ENCODE data around the gene CFAP77.

Gene CFAP77

DNA sequence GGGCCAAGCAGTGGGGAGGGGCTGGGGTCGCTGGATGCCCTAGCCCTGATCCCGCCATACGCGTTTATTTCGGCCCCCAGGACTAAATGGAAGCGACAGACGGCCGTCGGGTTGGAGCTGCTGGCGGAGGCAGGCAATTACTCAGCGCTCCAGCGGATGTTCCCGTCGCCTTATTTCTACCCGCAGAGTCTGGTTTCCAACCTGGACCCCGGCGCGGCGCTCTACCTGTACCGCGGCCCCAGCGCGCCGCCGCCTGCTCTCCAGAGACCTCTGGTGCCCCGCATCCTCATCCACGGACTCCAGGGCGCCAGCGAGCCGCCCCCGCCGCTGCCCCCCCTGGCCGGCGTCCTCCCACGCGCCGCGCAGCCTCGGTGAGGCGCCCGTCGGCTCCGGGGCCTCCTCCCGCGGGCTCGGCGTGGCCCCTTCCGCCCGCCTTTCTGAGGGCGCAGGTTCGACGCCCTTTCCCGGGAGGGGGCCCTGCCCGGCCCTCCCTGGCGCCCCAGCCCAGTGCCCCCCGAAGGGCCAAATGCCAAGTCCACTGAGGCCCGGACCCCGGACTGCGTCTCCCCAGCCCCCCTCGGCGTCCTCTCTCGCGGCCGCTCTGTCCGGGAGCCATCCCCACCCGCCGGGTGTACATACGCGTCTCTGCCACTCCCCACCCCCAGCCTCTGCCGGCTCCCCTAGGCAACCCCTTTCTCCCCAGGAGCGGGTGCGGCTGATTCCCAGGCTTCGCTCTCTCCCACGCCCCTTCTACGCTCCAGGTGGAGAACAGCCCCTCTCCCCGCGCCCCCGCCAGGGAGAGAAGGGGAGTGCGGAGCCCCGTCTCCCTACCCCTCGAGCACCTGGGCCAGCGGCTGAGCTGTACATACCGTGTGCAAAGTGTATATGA, 179.4 kb downstream of the CFAP77 start:
- no peak overlapping the region for H3K9ac ChIP-seq
- no peak overlapping the region for H3K4me2 ChIP-seq
- H3K36me3 ChIP-seq (ENCODE audit: insufficient read depth), result no peaks in the 10 kb centered on the region
- no peaks in the 10 kb centered on the region for H3K4me1 ChIP-seq (ENCODE audit: low read depth, poor library complexity, severe bottlenecking)
- H3K27ac ChIP-seq, result no peak overlapping the region
- no peak overlapping the region for H2AFZ ChIP-seq (ENCODE audit: low read depth)
- no peaks in the 10 kb centered on the region; the same call in 1 of the 2 replicates for H3K27me3 ChIP-seq (ENCODE audit: insufficient read depth, low read depth)
- no peaks in the 10 kb centered on the region for H3K79me2 ChIP-seq (ENCODE audit: insufficient read depth, low read depth)
- TF ChIP-seq, protein P1, sequence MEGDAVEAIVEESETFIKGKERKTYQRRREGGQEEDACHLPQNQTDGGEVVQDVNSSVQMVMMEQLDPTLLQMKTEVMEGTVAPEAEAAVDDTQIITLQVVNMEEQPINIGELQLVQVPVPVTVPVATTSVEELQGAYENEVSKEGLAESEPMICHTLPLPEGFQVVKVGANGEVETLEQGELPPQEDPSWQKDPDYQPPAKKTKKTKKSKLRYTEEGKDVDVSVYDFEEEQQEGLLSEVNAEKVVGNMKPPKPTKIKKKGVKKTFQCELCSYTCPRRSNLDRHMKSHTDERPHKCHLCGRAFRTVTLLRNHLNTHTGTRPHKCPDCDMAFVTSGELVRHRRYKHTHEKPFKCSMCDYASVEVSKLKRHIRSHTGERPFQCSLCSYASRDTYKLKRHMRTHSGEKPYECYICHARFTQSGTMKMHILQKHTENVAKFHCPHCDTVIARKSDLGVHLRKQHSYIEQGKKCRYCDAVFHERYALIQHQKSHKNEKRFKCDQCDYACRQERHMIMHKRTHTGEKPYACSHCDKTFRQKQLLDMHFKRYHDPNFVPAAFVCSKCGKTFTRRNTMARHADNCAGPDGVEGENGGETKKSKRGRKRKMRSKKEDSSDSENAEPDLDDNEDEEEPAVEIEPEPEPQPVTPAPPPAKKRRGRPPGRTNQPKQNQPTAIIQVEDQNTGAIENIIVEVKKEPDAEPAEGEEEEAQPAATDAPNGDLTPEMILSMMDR (conservative IDR thresholded peaks at IDR 0.05; ENCODE audit: low read depth, low read length), result no peak
- no peaks in the 10 kb centered on the region for H4K20me1 ChIP-seq (ENCODE audit: insufficient read depth)
- no peak overlapping the region for H3K4me3 ChIP-seq (IDR thresholded peaks at IDR 0.05; ENCODE audit: insufficient read depth, low read depth, low read length)

DNA sequence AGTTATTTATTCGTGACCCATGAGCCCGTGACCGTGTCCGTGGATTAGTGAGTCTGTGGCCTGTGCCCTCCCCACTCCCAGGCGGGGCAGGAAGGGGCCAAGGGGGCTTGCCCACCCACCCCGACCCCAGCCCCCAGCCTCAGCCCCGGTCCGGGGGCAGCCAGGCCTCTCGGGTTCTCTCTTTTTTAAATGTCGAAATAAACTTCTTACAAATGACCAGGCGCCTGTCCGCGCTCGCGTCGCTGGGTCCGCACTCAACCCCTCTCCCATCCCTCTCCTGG, 180.0 kb downstream of the CFAP77 start:
- Histone ChIP-seq H3K36me3 (ENCODE audit: insufficient read depth) (no peaks in the 10 kb centered on the region), H3K27ac (no peak overlapping the region), H4K20me1 (ENCODE audit: insufficient read depth) (no peaks in the 10 kb centered on the region), H3K4me3 (IDR thresholded peaks at IDR 0.05; ENCODE audit: insufficient read depth, low read depth, low read length) (no peak overlapping the region), H3K79me2 (ENCODE audit: insufficient read depth, low read depth) (no peaks in the 10 kb centered on the region), H2AFZ (ENCODE audit: low read depth) (no peak overlapping the region), H3K4me1 (ENCODE audit: low read depth, poor library complexity, severe bottlenecking) (no peaks in the 10 kb centered on the region), H3K4me2 (no peak overlapping the region), H3K27me3 (ENCODE audit: insufficient read depth, low read depth) (no peaks in the 10 kb centered on the region; the same call in 1 of the 2 replicates), H3K9ac (no peak overlapping the region)
- TF ChIP-seq, protein P1 (conservative IDR thresholded peaks at IDR 0.05; ENCODE audit: low read depth, low read length), result no peak

DNA sequence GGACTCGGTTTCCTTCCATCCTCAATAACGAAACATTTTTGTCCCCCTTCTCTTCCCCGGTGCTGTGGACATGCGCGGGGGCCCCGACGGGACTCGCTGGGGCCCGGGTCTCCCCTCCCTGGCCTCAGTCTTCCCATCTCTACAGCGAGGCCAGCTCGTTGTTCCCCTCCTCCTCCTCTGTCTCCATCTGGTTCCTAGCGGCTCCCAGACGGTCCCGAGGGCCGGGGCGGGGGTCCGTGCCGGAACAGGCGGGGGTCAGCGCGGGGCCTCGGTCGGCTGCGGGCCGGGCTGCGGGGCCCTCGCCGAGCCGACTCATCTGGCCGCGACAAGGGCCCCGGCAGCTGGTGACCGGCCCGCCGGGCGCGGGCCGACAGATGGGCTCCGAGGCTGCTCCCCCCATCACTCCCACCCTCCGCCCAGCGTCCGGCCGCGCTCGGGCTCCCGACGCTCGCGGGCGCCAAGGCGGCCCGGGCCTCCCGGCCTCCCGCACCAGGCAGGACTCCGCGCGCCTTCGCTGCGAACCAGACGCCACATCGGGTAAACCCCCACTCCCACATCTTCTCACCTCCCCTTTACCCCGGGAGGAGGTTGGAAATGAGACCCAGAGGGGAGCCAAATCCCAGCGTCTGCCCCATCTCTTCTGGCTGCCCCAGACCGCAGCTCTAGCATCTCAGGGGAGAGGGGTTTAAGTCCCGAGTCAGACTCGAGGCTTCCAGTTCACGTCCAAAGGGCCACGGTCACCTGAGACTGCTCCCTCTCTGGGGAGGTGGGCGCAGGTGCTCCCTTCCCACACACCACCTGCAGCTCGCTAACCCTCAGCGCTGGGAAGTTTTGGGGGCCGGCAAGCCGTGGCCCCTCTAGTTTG, 180.5 kb downstream of the CFAP77 start:
- Histone ChIP-seq H3K4me1 (ENCODE audit: low read depth, poor library complexity, severe bottlenecking) (no peaks in the 10 kb centered on the region), H3K27ac (no peak overlapping the region), H3K4me3 (IDR thresholded peaks at IDR 0.05; ENCODE audit: insufficient read depth, low read depth, low read length) (no peak overlapping the region), H3K9ac (no peak overlapping the region), H3K4me2 (no peak overlapping the region), H3K36me3 (ENCODE audit: insufficient read depth) (no peaks in the 10 kb centered on the region), H3K27me3 (ENCODE audit: insufficient read depth, low read depth) (no peaks in the 10 kb centered on the region; the same call in 1 of the 2 replicates), H3K79me2 (ENCODE audit: insufficient read depth, low read depth) (no peaks in the 10 kb centered on the region), H4K20me1 (ENCODE audit: insufficient read depth) (no peaks in the 10 kb centered on the region), H2AFZ (ENCODE audit: low read depth) (no peak overlapping the region)
- TF ChIP-seq, protein P1 (conservative IDR thresholded peaks at IDR 0.05; ENCODE audit: low read depth, low read length), result no peak

DNA sequence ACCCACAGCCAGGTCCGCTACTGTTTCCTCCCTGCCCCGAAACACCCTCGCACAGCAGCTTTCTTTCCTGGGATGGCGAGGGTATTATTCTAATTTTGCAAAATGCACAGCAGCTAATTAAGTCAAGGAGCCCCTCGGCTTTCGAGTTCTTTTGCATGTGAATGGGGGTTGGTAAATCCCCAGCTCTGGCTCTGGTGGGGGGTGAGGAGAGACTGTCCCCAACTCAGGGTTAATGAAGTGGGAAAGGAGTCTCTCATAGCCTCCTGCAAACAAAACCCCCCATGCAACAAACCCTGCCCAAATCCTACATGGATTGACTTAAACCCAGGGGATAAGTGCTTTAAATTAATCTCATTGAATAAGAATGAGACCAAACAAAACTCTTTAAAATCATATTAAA, 181.2 kb downstream of the CFAP77 start:
- H3K27me3 ChIP-seq (ENCODE audit: insufficient read depth, low read depth), result no peaks in the 10 kb centered on the region
- H3K4me1 ChIP-seq (ENCODE audit: low read depth, poor library complexity, severe bottlenecking), result no peaks in the 10 kb centered on the region
- TF ChIP-seq, protein P1 (conservative IDR thresholded peaks at IDR 0.05; ENCODE audit: low read depth, low read length), result no peak
- no peak overlapping the region for H3K4me3 ChIP-seq (IDR thresholded peaks at IDR 0.05; ENCODE audit: insufficient read depth, low read depth, low read length)
- no peaks in the 10 kb centered on the region for H3K36me3 ChIP-seq (ENCODE audit: insufficient read depth)
- no peaks in the 10 kb centered on the region for H4K20me1 ChIP-seq (ENCODE audit: insufficient read depth)
- no peaks in the 10 kb centered on the region for H3K79me2 ChIP-seq (ENCODE audit: insufficient read depth, low read depth)
- H3K9ac ChIP-seq, result no peak overlapping the region
- H2AFZ ChIP-seq (ENCODE audit: low read depth), result no peak overlapping the region
- H3K27ac ChIP-seq, result no peak overlapping the region
- H3K4me2 ChIP-seq, result no peak overlapping the region

Measured in KMS-11 (cell line).